Measurements from ENCODE around the gene PLEKHG7. TPM values are rescaled to one million over a fixed set of nuclear protein-coding genes. Genes with fewer than 3 reads are reported as not detected.
"Not testable (repeated sequence)": the region's sequence is repeated elsewhere in the genome, so short reads cannot be mapped to it uniquely, and the experiment has no call there.

PLEKHG7 gene
- not detected for total RNA-seq

- no peak within 1 kb of the TSS for H3K4me3 Mint-ChIP-seq
- intact Hi-C loops (cut with micrococcal nuclease): loop anchor here (2.0 kb wide), 1 partner anchor 200 kb away; no protein-coding TSS in a partner anchor
- H3K36me3 Mint-ChIP-seq (ENCODE audit: low read depth): no peaks in the 10 kb centered on the region
- peak; percentile 26 for DNase-seq
- peaks cover 21% of the 10 kb centered on the region for H3K4me1 Mint-ChIP-seq (ENCODE audit: low read depth)
- no peaks in the 10 kb centered on the region for H3K27me3 Mint-ChIP-seq (ENCODE audit: low read depth)
- CTCF ChIA-PET: interaction anchor here (0.5 to 1.0 kb wide), 2 partner anchors 92 to 207 kb away, joined by 3 read pairs; no protein-coding TSS in a partner anchor
- no peak within 1 kb of the TSS for H3K27ac Mint-ChIP-seq
- H3K9me3 Mint-ChIP-seq: no peaks in the 10 kb centered on the region
Observed at GRCh38 chr12:92702754-92703679, at the start of gene PLEKHG7. Gene PLEKHG7, plus strand, starts transcription at chr12:92702989. Its CDS starts 3,643 bp downstream, at chr12:92706632.

DNA sequence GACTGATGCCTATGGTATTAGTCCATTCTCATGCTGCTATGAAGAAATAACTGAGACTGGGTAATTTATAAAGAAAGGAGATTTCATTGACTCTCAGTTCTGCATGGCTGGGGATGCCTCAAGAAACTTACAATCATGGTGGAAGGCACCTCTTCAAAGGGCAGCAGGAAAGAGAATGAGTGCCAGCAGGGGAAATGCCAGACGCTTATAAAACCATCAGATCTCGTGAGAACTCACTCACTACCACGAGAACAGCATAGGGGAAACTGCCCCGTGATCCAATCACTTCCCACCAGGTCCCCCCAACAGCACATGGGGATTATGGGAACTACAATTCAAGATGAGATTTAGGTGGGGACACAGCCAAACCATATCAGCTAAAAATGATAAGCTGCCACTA is 48.5 kb upstream of the PLEKHG7 start:
- not testable (repeated sequence) for DNase-seq; H3K27me3 Mint-ChIP-seq (ENCODE audit: low read depth); H3K4me3 Mint-ChIP-seq; H3K9me3 Mint-ChIP-seq; H3K27ac Mint-ChIP-seq; H3K36me3 Mint-ChIP-seq (ENCODE audit: low read depth); H3K4me1 Mint-ChIP-seq (ENCODE audit: low read depth)
- intact Hi-C loops (cut with micrococcal nuclease): loop anchor here (5.0 to 10.0 kb wide), 2 partner anchors 507 to 1079 kb away; partner anchors contain the start of gene BTG1
- CTCF ChIA-PET: interaction anchor here (1.9 kb wide), 1 partner anchor 1272 kb away, joined by 10 read pairs; no protein-coding TSS in a partner anchor

GRCh38 chr12:92654929-92655328 is 47.9 kb upstream of the PLEKHG7 start:
- Mint-ChIP-seq H3K27me3 (ENCODE audit: low read depth) (peaks cover 2% of the 10 kb centered on the region), H3K27ac (no peak overlapping the region), H3K9me3 (no peaks in the 10 kb centered on the region), H3K4me1 (ENCODE audit: low read depth) (peaks cover 3% of the 10 kb centered on the region), H3K36me3 (ENCODE audit: low read depth) (no peaks in the 10 kb centered on the region), H3K4me3 (no peak overlapping the region)
- CTCF ChIA-PET: interaction anchor here (1.9 kb wide), 1 partner anchor 1273 kb away, joined by 10 read pairs; no protein-coding TSS in a partner anchor
- DNase-seq: no peak
- intact Hi-C loops (cut with micrococcal nuclease): loop anchor here (5.0 to 10.0 kb wide), 2 partner anchors 508 to 1080 kb away; partner anchors contain the start of gene BTG1

- CTCF ChIA-PET: interaction anchor here (0.6 kb wide), 1 partner anchor 330 kb away, joined by 3 read pairs; no protein-coding TSS in a partner anchor
- no peak for DNase-seq
- H3K27ac Mint-ChIP-seq: no peak overlapping the region
- intact Hi-C loops (cut with micrococcal nuclease): loop anchor here (10.0 kb wide), 1 partner anchor 1082 kb away; no protein-coding TSS in a partner anchor
- no peak overlapping the region for H3K4me3 Mint-ChIP-seq
- H3K27me3 Mint-ChIP-seq (ENCODE audit: low read depth): no peaks in the 10 kb centered on the region
- no peaks in the 10 kb centered on the region for H3K36me3 Mint-ChIP-seq (ENCODE audit: low read depth)
- H3K4me1 Mint-ChIP-seq (ENCODE audit: low read depth): no peaks in the 10 kb centered on the region
- no peaks in the 10 kb centered on the region for H3K9me3 Mint-ChIP-seq
Observed at GRCh38 chr12:92656911-92657310, 45.9 kb upstream of the PLEKHG7 start.

- H3K9me3 Mint-ChIP-seq: no peaks in the 10 kb centered on the region
- no peaks in the 10 kb centered on the region for H3K36me3 Mint-ChIP-seq (ENCODE audit: low read depth)
- H3K4me3 Mint-ChIP-seq: no peak overlapping the region
- H3K4me1 Mint-ChIP-seq (ENCODE audit: low read depth): no peaks in the 10 kb centered on the region
- intact Hi-C loops (cut with micrococcal nuclease): loop anchor here (10.0 kb wide), 1 partner anchor 1083 kb away; no protein-coding TSS in a partner anchor
- no peak for DNase-seq
- no peak overlapping the region for H3K27ac Mint-ChIP-seq
- CTCF ChIA-PET: interaction anchor here (0.7 kb wide), 2 partner anchors 9 to 1670 kb away, joined by 3 to 4 read pairs; no protein-coding TSS in a partner anchor
- H3K27me3 Mint-ChIP-seq (ENCODE audit: low read depth): no peaks in the 10 kb centered on the region
Observed at GRCh38 chr12:92657770-92658169, 45.0 kb upstream of the PLEKHG7 start.

DNA sequence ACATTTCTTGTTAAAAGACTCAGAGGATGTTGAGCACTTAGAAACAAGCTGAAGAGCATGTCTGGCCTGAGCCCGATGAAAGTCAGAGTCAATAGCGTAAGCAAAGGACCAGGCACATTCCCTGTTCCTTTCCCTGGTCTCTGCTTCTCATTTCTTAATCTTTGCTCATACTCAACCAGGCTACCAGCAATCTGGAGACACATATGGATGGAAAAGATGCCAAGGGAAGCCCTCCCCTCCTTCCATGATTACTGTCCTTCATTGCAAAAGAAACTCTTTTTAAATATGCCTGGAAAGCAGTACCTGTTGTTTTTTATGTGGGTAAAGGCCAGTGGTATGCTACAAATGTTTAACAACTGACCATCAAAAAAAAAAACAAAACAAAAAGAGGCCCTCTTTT is 44.2 kb upstream of the PLEKHG7 start:
- Mint-ChIP-seq H3K9me3 (no peaks in the 10 kb centered on the region), H3K4me3 (no peak overlapping the region), H3K27me3 (ENCODE audit: low read depth) (no peaks in the 10 kb centered on the region), H3K4me1 (ENCODE audit: low read depth) (no peaks in the 10 kb centered on the region), H3K36me3 (ENCODE audit: low read depth) (no peaks in the 10 kb centered on the region), H3K27ac (no peak overlapping the region)
- intact Hi-C loops (cut with micrococcal nuclease): loop anchor here (10.0 kb wide), 1 partner anchor 1084 kb away; no protein-coding TSS in a partner anchor
- CTCF ChIA-PET: interaction anchor here (0.6 to 1.3 kb wide), 4 partner anchors 8 to 869 kb away, joined by 3 to 8 read pairs (median 3); no protein-coding TSS in a partner anchor
- DNase-seq: no peak

- intact Hi-C loops (cut with micrococcal nuclease): no loop called here
Observed at GRCh38 chr12:92661269-92661668, 41.5 kb upstream of the PLEKHG7 start.

GRCh38 chr12:92665496-92665895 is 37.3 kb upstream of the PLEKHG7 start:
- H3K27me3 Mint-ChIP-seq (ENCODE audit: low read depth): no peaks in the 10 kb centered on the region
- no peak overlapping the region for H3K27ac Mint-ChIP-seq
- no peaks in the 10 kb centered on the region for H3K36me3 Mint-ChIP-seq (ENCODE audit: low read depth)
- intact Hi-C loops (cut with micrococcal nuclease): no loop called here
- H3K4me3 Mint-ChIP-seq: no peak overlapping the region
- DNase-seq: no peak
- no peaks in the 10 kb centered on the region for H3K9me3 Mint-ChIP-seq
- no peaks in the 10 kb centered on the region for H3K4me1 Mint-ChIP-seq (ENCODE audit: low read depth)
- CTCF ChIA-PET: no interaction called here

More at GRCh38 chr12:92661269-92661668, 41.5 kb upstream of the PLEKHG7 start:
- CTCF ChIA-PET: no interaction called here
- Mint-ChIP-seq H3K4me3 (no peak overlapping the region), H3K9me3 (no peaks in the 10 kb centered on the region), H3K27ac (no peak overlapping the region), H3K4me1 (ENCODE audit: low read depth) (no peaks in the 10 kb centered on the region), H3K36me3 (ENCODE audit: low read depth) (no peaks in the 10 kb centered on the region), H3K27me3 (ENCODE audit: low read depth) (no peaks in the 10 kb centered on the region)
- DNase-seq: no peak

DNA sequence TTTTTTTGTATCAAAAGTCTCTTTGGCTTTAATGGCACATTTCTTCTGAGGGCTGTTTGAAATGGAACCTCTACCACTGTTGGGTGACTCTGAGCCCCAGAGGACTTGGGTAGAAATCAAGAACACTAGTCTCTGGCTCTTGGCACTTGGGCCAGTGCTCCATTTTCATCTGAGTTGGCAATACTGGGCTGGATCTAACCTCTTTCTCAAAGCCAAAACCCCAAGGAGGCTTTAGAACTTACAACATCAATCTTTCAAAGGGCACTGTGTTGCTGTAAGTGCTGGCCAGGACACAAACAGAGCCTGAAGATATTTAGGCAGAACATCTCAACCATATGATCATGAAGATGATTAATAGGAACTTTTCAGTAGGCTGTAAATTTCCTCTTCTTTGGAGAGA is 34.0 kb upstream of the PLEKHG7 start:
- DNase-seq: no peak
- Mint-ChIP-seq H3K4me1 (ENCODE audit: low read depth) (no peaks in the 10 kb centered on the region), H3K27ac (no peak overlapping the region), H3K4me3 (no peak overlapping the region), H3K9me3 (no peaks in the 10 kb centered on the region), H3K27me3 (ENCODE audit: low read depth) (no peaks in the 10 kb centered on the region), H3K36me3 (ENCODE audit: low read depth) (no peaks in the 10 kb centered on the region)
- intact Hi-C loops (cut with micrococcal nuclease): no loop called here
- CTCF ChIA-PET: interaction anchor here (0.6 kb wide), 1 partner anchor 20 kb away, joined by 3 read pairs; no protein-coding TSS in a partner anchor

GRCh38 chr12:92671524-92671923 is 31.3 kb upstream of the PLEKHG7 start:
- H3K36me3 Mint-ChIP-seq (ENCODE audit: low read depth): not testable (repeated sequence)

DNA sequence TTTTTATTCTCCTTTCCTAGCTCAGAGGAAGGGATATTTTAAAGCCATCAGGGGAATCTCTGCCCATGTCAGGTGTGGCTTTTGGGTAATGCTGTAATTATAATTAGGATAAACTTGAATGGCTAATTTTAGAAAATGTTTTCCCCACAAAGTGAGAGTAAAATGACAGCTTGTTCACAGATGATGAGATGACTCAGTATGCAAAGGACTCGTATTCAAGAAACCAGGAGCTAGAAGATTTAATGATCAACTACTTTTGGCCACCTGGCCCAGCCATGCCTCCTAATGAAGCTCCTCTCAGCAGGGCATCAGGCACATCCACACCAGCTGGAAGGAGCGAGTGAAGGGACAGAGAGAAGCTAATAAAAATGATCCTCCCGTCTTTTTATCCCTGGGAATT is 29.0 kb upstream of the PLEKHG7 start:
- no peaks in the 10 kb centered on the region for H3K27me3 Mint-ChIP-seq (ENCODE audit: low read depth)
- H3K4me3 Mint-ChIP-seq: no peak overlapping the region
- H3K36me3 Mint-ChIP-seq (ENCODE audit: low read depth): no peaks in the 10 kb centered on the region
- H3K4me1 Mint-ChIP-seq (ENCODE audit: low read depth): no peaks in the 10 kb centered on the region
- H3K27ac Mint-ChIP-seq: no peak overlapping the region
- CTCF ChIA-PET: no interaction called here
- no peak for DNase-seq
- intact Hi-C loops (cut with micrococcal nuclease): no loop called here
- no peaks in the 10 kb centered on the region for H3K9me3 Mint-ChIP-seq

More at GRCh38 chr12:92671524-92671923, 31.3 kb upstream of the PLEKHG7 start:
- intact Hi-C loops (cut with micrococcal nuclease); CTCF ChIA-PET; DNase-seq; H3K27me3 Mint-ChIP-seq (ENCODE audit: low read depth); H3K4me1 Mint-ChIP-seq (ENCODE audit: low read depth); H3K4me3 Mint-ChIP-seq; H3K27ac Mint-ChIP-seq; H3K9me3 Mint-ChIP-seq: not testable (repeated sequence)

GRCh38 chr12:92674500-92674899 is 28.3 kb upstream of the PLEKHG7 start:
- Mint-ChIP-seq H3K4me1 (ENCODE audit: low read depth) (no peaks in the 10 kb centered on the region), H3K36me3 (ENCODE audit: low read depth) (no peaks in the 10 kb centered on the region), H3K4me3 (no peak overlapping the region), H3K27ac (no peak overlapping the region), H3K9me3 (no peaks in the 10 kb centered on the region), H3K27me3 (ENCODE audit: low read depth) (no peaks in the 10 kb centered on the region)
- CTCF ChIA-PET: no interaction called here
- intact Hi-C loops (cut with micrococcal nuclease): no loop called here
- no peak for DNase-seq
